Panc1 (cell line): Measurements from ENCODE around the gene KMT2B. TPM values are rescaled to one million over a fixed set of nuclear protein-coding genes. Genes with fewer than 3 reads are reported as not detected.

Experiments used
- ATAC-seq: fragments of 200-7000 bp; cut with Tn5 transposase; 2 replicates; pipeline ENCODE4 v1.9.1; 2020; ENCODE audit warnings: mild to moderate bottlenecking, moderate library complexity
- BruUV-seq: library from RNA; stranded (reverse); fragments of 400-500 nt; replicated peaks from 2 replicates; lab custom pipeline; 2021; lab: Mats Ljungman, UMichigan
- CTCF ChIA-PET: fragments of 300-600 bp; sonication (Branson Sonifier 250); formaldehyde crosslinking; loops from one replicate; lab custom pipeline; 2022; ENCODE audit warnings: antibody characterized with exemption; lab: Charles Lee
- POLR2A ChIA-PET: fragments of 300-600 bp; sonication (Branson Sonifier 250); formaldehyde crosslinking; loops from one replicate; lab custom pipeline; 2022; ENCODE audit warnings: antibody characterized with exemption; lab: Charles Lee
- DNase-seq: peaks from one replicate; pipeline ENCODE4 v3.0.0-alpha.2; 2010; ENCODE audit warnings: low read depth, low spot score
- H3K27ac ChIP-seq: 2 replicates; pipeline ENCODE4 v1.5.1; 2011; ENCODE audit warnings: mild to moderate bottlenecking, low read length, inconsistent platforms
- H3K27me3 ChIP-seq: fragments of 200-500 bp; sonication (Bioruptor generic); 2 replicates; pipeline ENCODE4 v1.6.0; 2014; ENCODE audit warnings: low read length, inconsistent platforms; ENCODE audit not compliant: control insufficient read depth, insufficient read depth
- H3K36me3 ChIP-seq: fragments of 200-500 bp; sonication (Bioruptor generic); 2 replicates; pipeline ENCODE4 v1.5.1; 2014; ENCODE audit warnings: inconsistent platforms, mild to moderate bottlenecking, low read length, moderate library complexity; ENCODE audit not compliant: control insufficient read depth, insufficient read depth
- H3K4me1 ChIP-seq: 2 replicates; pipeline ENCODE4 v1.5.1; 2011; ENCODE audit warnings: inconsistent platforms, mild to moderate bottlenecking, low read length, moderate library complexity; ENCODE audit not compliant: control insufficient read depth, insufficient read depth
- H3K4me3 ChIP-seq, 2 experiments: 2 replicates each; pipeline ENCODE4 v1.5.1; 2011 to 2012; ENCODE audit warnings: low read depth in 2 of 2, low read length in 2 of 2, mild to moderate bottlenecking in 2 of 2, inconsistent platforms in 1 of 2, moderate library complexity in 1 of 2
- H3K9me3 ChIP-seq: fragments of 200-500 bp; sonication (Bioruptor generic); 2 replicates; pipeline ENCODE4 v1.5.1; 2014; ENCODE audit warnings: low read depth, mild to moderate bottlenecking, inconsistent platforms, low read length, moderate library complexity; ENCODE audit not compliant: control insufficient read depth, insufficient read depth
- POLR2AphosphoS5 ChIP-seq: IDR thresholded peaks from 2 replicates; pipeline ENCODE4 v1.6.1; 2012; ENCODE audit warnings: mild to moderate bottlenecking, low read depth, low read length, moderate library complexity
- SIN3A ChIP-seq: IDR thresholded peaks from 2 replicates; pipeline ENCODE4 v1.6.1; 2012; ENCODE audit warnings: low read depth, mild to moderate bottlenecking, low read length, moderate library complexity, borderline replicate concordance; ENCODE audit not compliant: insufficient read depth
- TCF7L2 ChIP-seq: IDR thresholded peaks from 2 replicates; pipeline ENCODE4 v1.6.1; 2011; ENCODE audit warnings: mild to moderate bottlenecking, low read depth, low read length, inconsistent platforms
- in situ Hi-C: cut with HindIII; loops from 2 replicates; pipeline ENCODE4 v1.10.0; 2016; ENCODE audit warnings: low sequenced_read_pairs, low pct_unique_long_range_greater_than_20kb
- intact Hi-C: fragments of 100-400 bp; cut with micrococcal nuclease; formaldehyde crosslinking; loops from one replicate; pipeline ENCODE4 v1.10.0; 2022; ENCODE audit not compliant: unreplicated experiment
- total RNA-seq: library from RNA; stranded (reverse); gene quantifications from one replicate; pipeline ENCODE4 v1.2.1, GENCODE V29; 2021; ENCODE audit not compliant: unreplicated experiment
- TF ChIP-seq, protein P1 (sequence below): fragments of 450-650 bp; IDR thresholded peaks from 2 replicates; pipeline ENCODE4 v1.5.1; 2017; ENCODE audit warnings: mild to moderate bottlenecking
- TF ChIP-seq, protein P2 (sequence below), 2 experiments: IDR thresholded peaks; 2 replicates each; pipeline ENCODE4 v1.6.1; 2011 to 2012; ENCODE audit warnings: low read depth in 2 of 2, control low read depth in 1 of 2, low read length in 1 of 2, mild to moderate bottlenecking in 1 of 2, moderate library complexity in 1 of 2; ENCODE audit not compliant: insufficient read depth in 1 of 2

Gene KMT2B
- total RNA-seq, 1 experiment from 2014 or later, result 68.8 TPM

DNA sequence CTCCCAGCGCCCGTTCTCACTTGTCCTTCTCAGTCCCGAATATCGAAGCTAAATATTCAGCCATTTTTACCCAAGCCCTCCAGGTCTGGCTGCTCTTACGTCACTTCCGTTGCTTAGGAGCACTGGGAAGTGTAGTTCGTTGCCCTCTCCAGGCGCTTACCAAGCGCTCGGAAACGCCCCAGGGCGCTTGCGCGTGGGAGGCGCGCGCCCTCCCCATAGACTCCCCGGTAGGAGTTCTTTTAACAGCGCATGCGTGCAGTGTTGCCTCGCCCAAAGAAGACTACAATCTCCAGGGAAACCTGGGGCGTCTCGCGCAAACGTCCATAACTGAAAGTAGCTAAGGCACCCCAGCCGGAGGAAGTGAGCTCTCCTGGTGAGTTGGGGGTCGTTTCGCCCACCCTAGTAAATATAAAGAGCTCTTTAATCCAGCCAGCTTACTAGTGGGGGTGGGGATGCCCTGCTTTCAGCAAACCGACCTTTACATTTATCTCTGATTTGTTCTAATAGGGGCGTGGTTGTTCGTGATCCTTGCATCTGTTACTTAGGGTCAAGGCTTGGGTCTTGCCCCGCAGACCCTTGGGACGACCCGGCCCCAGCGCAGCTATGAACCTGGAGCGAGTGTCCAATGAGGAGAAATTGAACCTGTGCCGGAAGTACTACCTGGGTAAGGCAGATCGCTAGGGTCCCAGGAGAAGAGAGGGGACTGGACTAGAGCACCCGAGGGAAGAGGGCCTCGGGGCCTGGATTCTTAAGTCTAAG lies 27.7 kb downstream of the KMT2B start, which contains the start of the genes PSENEN and U2AF1L4:
TSS of gene PSENEN (plus strand) at position 324 of the 759 bp plus-strand sequence. CDS start at position 604, 280 bp downstream.
TSS of gene U2AF1L4 (minus strand) at position 91 of the 759 bp plus-strand sequence. CDS start at position 64, 27 bp downstream.
- Histone ChIP-seq H3K4me1 (peaks cover 29% of the 10 kb centered on the region), H3K27ac (peak within 1 kb of the TSS; percentile 98), H3K9me3 (no peaks in the 10 kb centered on the region), H3K4me3 (peak within 1 kb of the TSS; percentile 92 to 97), H3K36me3 (no peaks in the 10 kb centered on the region), H3K27me3 (no peaks in the 10 kb centered on the region)
- TF ChIP-seq, protein P1, sequence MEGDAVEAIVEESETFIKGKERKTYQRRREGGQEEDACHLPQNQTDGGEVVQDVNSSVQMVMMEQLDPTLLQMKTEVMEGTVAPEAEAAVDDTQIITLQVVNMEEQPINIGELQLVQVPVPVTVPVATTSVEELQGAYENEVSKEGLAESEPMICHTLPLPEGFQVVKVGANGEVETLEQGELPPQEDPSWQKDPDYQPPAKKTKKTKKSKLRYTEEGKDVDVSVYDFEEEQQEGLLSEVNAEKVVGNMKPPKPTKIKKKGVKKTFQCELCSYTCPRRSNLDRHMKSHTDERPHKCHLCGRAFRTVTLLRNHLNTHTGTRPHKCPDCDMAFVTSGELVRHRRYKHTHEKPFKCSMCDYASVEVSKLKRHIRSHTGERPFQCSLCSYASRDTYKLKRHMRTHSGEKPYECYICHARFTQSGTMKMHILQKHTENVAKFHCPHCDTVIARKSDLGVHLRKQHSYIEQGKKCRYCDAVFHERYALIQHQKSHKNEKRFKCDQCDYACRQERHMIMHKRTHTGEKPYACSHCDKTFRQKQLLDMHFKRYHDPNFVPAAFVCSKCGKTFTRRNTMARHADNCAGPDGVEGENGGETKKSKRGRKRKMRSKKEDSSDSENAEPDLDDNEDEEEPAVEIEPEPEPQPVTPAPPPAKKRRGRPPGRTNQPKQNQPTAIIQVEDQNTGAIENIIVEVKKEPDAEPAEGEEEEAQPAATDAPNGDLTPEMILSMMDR, result no peak
- TF ChIP-seq POLR2AphosphoS5, result peak; percentile 84
- TF ChIP-seq SIN3A, result peak; percentile 91; the same call in 1 of the 2 replicates
- ChIA-PET CTCF (interaction anchor here (0.6 to 0.7 kb wide), 2 partner anchors 28 to 90 kb away, joined by 3 to 4 read pairs; no protein-coding TSS in a partner anchor), POLR2A (interaction anchor here (0.6 to 1.2 kb wide), 9 partner anchors 9 to 481 kb away, joined by 3 to 21 read pairs (median 5); no protein-coding TSS in a partner anchor)
- ATAC-seq, result peak; percentile 80
- in situ Hi-C loops (no loop called here), intact Hi-C loops (no loop called here)
- DNase-seq, result peak; percentile 98
- TSS peak; percentile 84 for BruUV-seq

DNA sequence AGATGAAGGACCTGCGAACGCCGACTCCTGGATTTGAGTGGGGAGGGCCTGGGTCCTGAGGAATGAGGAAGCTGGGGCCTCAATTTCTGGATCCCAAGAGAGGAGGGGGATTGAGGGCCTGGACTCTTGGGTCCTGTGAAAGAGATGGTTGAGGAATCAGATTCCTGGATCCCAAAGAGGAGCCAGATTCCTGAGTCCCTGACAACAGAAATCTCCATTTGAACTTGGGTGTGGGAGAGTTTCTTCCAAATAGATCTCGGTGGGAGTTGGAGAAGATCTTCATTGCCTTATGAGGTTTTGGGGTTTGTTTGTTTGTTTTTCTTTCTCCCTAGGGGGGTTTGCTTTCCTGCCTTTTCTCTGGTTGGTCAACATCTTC lies 28.3 kb downstream of the KMT2B start:
- in situ Hi-C loops, result no loop called here
- intact Hi-C loops, result no loop called here
- POLR2A ChIA-PET, result interaction anchor here (0.8 to 1.2 kb wide), 3 partner anchors 13 to 77 kb away, joined by 3 read pairs; no protein-coding TSS in a partner anchor
- CTCF ChIA-PET, result no interaction called here
- ATAC-seq (no peak), DNase-seq (no peak)
- Histone ChIP-seq H3K36me3 (no peaks in the 10 kb centered on the region), H3K4me1 (peaks cover 24% of the 10 kb centered on the region), H3K4me3 (peak overlapping the region; percentile 92 to 97), H3K27ac (peak overlapping the region; percentile 98), H3K9me3 (no peaks in the 10 kb centered on the region), H3K27me3 (no peaks in the 10 kb centered on the region)
- BruUV-seq, result no TSS peak
- TF ChIP-seq, protein P1, result no peak
- TF ChIP-seq SIN3A, result no peak
- TF ChIP-seq TCF7L2, result no peak
- TF ChIP-seq, protein P2, sequence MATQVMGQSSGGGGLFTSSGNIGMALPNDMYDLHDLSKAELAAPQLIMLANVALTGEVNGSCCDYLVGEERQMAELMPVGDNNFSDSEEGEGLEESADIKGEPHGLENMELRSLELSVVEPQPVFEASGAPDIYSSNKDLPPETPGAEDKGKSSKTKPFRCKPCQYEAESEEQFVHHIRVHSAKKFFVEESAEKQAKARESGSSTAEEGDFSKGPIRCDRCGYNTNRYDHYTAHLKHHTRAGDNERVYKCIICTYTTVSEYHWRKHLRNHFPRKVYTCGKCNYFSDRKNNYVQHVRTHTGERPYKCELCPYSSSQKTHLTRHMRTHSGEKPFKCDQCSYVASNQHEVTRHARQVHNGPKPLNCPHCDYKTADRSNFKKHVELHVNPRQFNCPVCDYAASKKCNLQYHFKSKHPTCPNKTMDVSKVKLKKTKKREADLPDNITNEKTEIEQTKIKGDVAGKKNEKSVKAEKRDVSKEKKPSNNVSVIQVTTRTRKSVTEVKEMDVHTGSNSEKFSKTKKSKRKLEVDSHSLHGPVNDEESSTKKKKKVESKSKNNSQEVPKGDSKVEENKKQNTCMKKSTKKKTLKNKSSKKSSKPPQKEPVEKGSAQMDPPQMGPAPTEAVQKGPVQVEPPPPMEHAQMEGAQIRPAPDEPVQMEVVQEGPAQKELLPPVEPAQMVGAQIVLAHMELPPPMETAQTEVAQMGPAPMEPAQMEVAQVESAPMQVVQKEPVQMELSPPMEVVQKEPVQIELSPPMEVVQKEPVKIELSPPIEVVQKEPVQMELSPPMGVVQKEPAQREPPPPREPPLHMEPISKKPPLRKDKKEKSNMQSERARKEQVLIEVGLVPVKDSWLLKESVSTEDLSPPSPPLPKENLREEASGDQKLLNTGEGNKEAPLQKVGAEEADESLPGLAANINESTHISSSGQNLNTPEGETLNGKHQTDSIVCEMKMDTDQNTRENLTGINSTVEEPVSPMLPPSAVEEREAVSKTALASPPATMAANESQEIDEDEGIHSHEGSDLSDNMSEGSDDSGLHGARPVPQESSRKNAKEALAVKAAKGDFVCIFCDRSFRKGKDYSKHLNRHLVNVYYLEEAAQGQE (IDR thresholded peaks at IDR 0.05; ENCODE audit: insufficient read depth in 1 of 2, low read depth in 2 of 2, low read length in 1 of 2), result no peak
- no peak for TF ChIP-seq POLR2AphosphoS5
